HL-60 (cell line): ENCODE results near the gene ABCC11.

Source experiments
- CTCF ChIP-seq: IDR thresholded peaks from one replicate; pipeline ENCODE4 v1.5.1; 2011; ENCODE audit warnings: low read length, control low read depth, inconsistent platforms; ENCODE audit not compliant: insufficient read depth
- GABPA ChIP-seq: IDR thresholded peaks from 2 replicates; pipeline ENCODE4 v1.6.1; 2012; ENCODE audit warnings: low read depth
- REST ChIP-seq: IDR thresholded peaks from 2 replicates; pipeline ENCODE4 v1.6.1; 2012; ENCODE audit warnings: low read depth; ENCODE audit not compliant: insufficient replicate concordance
- SPI1 ChIP-seq: IDR thresholded peaks from 2 replicates; pipeline ENCODE4 v1.6.1; 2012; ENCODE audit warnings: low read depth, mild to moderate bottlenecking, borderline replicate concordance

- TF ChIP-seq CTCF = no peak
- no peak for TF ChIP-seq SPI1
- no peak for TF ChIP-seq GABPA
- TF ChIP-seq REST = no peak
Observed at GRCh38 chr16:48247311-48247710, at the start of gene ABCC11.
